BLaER1 treated with 17β-estradiol and CSF1 and Interleukin-3, amounts not matched to agents 10 nM and 100 nM (cell line): ENCODE results near the gene ZHX3.

Source experiments
- H3K27ac ChIP-seq, 11 experiments: shearing (Covaris generic); formaldehyde crosslinking; 2 replicates each; pipeline ENCODE4 v1.8.1; 2022
- H3K27me3 ChIP-seq, 11 experiments: shearing (Covaris generic); formaldehyde crosslinking; 2 replicates each; pipeline ENCODE4 v1.8.1; 2022
- H3K36me3 ChIP-seq, 11 experiments: shearing (Covaris generic); formaldehyde crosslinking; 2 replicates each; pipeline ENCODE4 v1.8.1; 2022
- H3K4me1 ChIP-seq, 10 experiments: shearing (Covaris generic); formaldehyde crosslinking; 2 replicates each; pipeline ENCODE4 v1.8.1; 2022
- H3K4me2 ChIP-seq, 11 experiments: shearing (Covaris generic); formaldehyde crosslinking; 2 replicates each; pipeline ENCODE4 v1.8.1; 2022
- H3K4me3 ChIP-seq, 10 experiments: shearing (Covaris generic); formaldehyde crosslinking; 2 replicates each; pipeline ENCODE4 v1.8.1; 2022
- H3K9ac ChIP-seq, 11 experiments: shearing (Covaris generic); formaldehyde crosslinking; 2 replicates each; pipeline ENCODE4 v1.8.1; 2022
- H3K9me3 ChIP-seq, 11 experiments: shearing (Covaris generic); formaldehyde crosslinking; replicated peaks in 1 of 11; 2 replicates each; pipeline ENCODE4 v1.8.1; 2022
- H4K20me1 ChIP-seq, 11 experiments: shearing (Covaris generic); formaldehyde crosslinking; 2 replicates each; pipeline ENCODE4 v1.8.1; 2022
- Cebpa-rat ChIP-seq, 11 experiments: shearing (Covaris generic); IDR thresholded peaks; 2 replicates each; pipeline ENCODE4 v1.8.1; 2022

ZHX3 gene

DNA sequence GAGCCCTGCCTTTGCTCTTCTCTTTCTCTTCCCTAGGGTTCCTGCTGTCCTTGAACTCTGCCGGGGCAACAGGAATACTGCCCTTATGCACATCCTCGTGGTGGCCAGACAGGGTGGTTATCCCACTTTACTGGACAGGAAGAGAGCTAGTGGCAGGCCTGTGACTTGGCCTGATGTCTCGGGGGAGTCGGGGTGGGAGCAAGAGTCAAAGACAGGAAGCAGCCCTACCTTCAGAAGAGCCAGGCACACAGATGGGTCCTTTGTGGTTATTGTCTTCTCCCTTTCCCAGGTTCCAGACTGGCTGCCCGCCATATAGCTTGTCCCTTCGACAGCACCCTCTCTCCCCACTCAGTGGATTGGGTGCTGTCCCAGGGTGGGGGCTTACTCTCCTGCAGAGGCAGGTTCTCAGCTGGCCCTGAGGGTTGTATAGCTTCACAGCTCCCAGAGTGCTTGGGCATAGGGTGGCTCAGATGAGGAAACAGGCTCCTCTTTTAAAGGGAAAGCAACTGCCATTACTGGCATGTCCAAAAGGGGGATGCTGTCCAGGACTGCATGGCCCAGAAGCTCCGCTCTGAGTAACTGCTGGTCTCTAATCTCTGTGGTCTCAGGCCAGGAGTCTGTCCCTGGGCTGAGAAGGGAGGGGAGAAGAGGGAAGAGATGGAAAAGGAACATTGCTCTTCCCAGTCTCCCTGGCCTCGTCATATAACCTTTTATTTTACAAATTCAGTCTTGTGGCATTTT lies 162.9 kb downstream of the ZHX3 start:
- Histone ChIP-seq H3K4me3 (no peak overlapping the region), H3K4me2 (peak overlapping the region in 9 of 11 experiments; percentile 32 to 80 (median 69); a peak in 18 of 22 replicates), H3K9ac (peak overlapping the region in 1 of 11 experiments; percentile 21; a peak in 1 of 22 replicates), H3K36me3 (peaks cover 2 to 44% (median 21%) of the 10 kb centered on the region in 11 experiments; a peak in 19 of 22 replicates), H3K27me3 (no peaks in the 10 kb centered on the region), H3K4me1 (peaks cover 19 to 75% (median 60%) of the 10 kb centered on the region in 10 experiments), H4K20me1 (peaks cover 19 to 100% (median 100%) of the 10 kb centered on the region in 11 experiments; a peak in 20 of 22 replicates), H3K9me3 (no peaks in the 10 kb centered on the region), H3K27ac (no peak overlapping the region; a peak in 1 of 22 replicates)
- no peak for TF ChIP-seq Cebpa-rat (IDR thresholded peaks at IDR 0.05)

DNA sequence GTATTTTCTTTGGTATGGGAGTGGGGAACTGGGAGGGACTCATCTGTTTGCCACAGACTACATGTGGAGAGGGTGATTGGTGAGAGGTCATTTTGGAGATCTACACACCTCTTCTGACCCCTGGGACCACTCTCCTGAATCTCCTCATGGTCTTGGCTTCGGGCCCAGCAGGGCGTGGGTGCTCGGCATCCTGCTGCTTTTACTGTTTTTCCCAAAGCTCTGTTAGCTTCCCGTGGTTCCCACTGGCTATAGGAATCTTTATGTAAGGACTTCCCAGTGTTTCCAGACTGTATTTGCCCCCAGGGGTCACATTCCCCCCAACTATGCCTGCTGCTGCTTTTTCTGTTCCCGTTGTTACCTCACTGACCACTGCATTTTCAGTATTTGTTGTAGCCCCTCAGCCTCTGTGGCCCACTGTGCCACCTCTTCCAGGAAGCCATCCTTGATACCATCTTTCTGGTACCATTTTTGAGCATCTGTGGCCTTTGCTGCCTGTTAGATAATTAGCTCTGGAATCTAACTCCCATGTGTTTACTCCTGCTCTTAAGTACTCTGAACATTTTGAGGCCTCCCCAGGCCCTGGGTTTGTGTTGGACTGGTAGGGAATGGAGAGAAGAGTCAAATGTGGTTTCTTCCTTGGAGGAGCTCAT lies 165.3 kb downstream of the ZHX3 start:
- Histone ChIP-seq H3K9ac (no peak overlapping the region), H3K9me3 (no peaks in the 10 kb centered on the region), H3K4me3 (no peak overlapping the region), H3K27ac (no peak overlapping the region), H3K4me2 (peak overlapping the region in 5 of 11 experiments; percentile 0 to 28 (median 3); a peak in 3 of 22 replicates), H4K20me1 (peaks cover 19 to 100% (median 100%) of the 10 kb centered on the region in 11 experiments; a peak in 20 of 22 replicates), H3K27me3 (no peaks in the 10 kb centered on the region), H3K36me3 (peaks cover 0 to 51% (median 14%) of the 10 kb centered on the region in 11 experiments; a peak in 11 of 22 replicates), H3K4me1 (peaks cover 14 to 82% (median 65%) of the 10 kb centered on the region in 10 experiments)
- no peak for TF ChIP-seq Cebpa-rat (IDR thresholded peaks at IDR 0.05)

DNA sequence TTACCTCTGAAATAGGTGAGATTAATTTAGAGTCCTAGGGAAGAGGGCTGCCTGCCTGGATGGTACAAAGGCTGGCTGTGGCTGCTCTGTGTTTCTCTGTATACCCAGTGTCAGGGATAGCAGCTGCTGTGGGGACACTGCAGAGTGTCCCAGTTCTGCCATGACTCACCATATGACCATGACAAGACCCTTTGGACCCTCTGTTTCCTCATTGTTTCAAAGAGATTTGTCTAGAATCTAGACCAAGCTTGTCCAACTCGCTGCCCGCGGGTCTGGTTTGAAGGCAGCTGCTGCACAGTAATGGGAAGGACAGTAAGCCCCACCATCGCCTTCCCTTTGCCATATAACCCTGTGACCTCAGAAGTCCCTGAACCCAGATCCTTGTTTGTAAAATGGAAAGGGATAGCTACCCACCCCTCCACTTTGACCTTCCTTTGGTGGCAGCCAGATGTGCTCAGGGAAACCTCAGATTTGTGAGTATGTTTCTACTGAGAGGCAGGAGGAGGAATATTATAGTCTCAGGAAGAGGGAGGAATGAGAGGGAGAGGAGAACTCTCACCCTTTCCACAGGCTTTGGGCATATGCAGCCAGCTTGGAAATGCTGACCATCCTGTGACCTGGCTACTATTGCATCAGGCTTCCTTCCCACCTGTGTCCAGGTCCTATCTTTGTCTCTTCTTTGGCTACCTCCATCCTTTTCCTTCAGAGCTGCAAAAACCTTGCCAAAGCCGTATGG lies 166.2 kb downstream of the ZHX3 start:
- H3K36me3 ChIP-seq = peaks cover 0 to 60% (median 21%) of the 10 kb centered on the region in 11 experiments; a peak in 11 of 22 replicates

DNA sequence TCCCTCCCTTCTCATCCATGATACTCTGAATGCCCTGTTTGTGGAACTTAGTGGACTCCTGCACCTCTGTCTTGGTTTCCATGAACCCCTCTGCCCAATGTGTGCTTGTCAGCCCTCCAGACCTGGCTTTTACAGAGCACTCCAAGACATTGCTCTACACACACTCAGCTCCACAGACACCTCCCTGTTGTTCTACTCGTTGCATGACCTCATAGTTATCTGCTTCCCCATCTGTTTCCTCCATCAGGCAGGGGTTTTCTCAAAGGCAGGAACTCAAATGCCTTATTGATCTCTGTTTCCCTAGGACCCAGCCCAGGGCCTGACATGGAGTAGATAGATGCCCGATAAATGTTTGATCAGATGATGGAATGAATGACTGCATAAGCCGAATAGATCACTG lies 166.9 kb downstream of the ZHX3 start:
- Histone ChIP-seq H4K20me1 (peaks cover 10 to 100% (median 100%) of the 10 kb centered on the region in 11 experiments; a peak in 20 of 22 replicates), H3K4me1 (peaks cover 7 to 82% (median 65%) of the 10 kb centered on the region in 10 experiments; a peak in 16 of 20 replicates), H3K4me3 (no peak overlapping the region)

More for the DNA sequence above, 166.2 kb downstream of the ZHX3 start:
- TF ChIP-seq Cebpa-rat (IDR thresholded peaks at IDR 0.05) = no peak
- peaks cover 16 to 100% (median 100%) of the 10 kb centered on the region in 11 experiments; a peak in 20 of 22 replicates for H4K20me1 ChIP-seq
- peak overlapping the region in 1 of 11 experiments; percentile 15; a peak in 1 of 22 replicates for H3K4me2 ChIP-seq
- no peak overlapping the region for H3K27ac ChIP-seq
- H3K9me3 ChIP-seq = no peaks in the 10 kb centered on the region
- H3K27me3 ChIP-seq = no peaks in the 10 kb centered on the region
- no peak overlapping the region for H3K9ac ChIP-seq
- peaks cover 7 to 82% (median 65%) of the 10 kb centered on the region in 10 experiments; a peak in 18 of 20 replicates for H3K4me1 ChIP-seq
- no peak overlapping the region for H3K4me3 ChIP-seq

DNA sequence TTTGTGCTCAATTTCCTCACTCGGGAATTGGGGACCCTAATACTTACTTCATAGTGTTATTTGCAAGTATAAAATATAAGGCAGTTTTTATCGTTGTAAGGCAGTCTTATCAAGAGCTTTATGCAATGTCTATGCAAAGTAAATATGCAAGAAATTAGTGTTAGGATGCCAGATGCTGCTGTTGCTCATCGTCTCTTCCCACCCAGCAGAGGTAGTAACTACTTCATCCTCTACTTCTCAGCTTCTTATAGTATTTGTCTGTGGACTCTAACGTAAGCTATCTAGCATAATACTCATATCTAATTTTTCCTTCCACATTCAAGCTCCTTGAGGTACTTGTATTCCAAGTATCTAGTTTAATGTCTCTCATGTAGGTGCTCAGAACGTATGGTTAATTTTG lies 168.6 kb downstream of the ZHX3 start:
- Histone ChIP-seq H4K20me1 (peaks cover 5 to 100% (median 100%) of the 10 kb centered on the region in 11 experiments; a peak in 20 of 22 replicates), H3K27ac (no peak overlapping the region), H3K9me3 (no peaks in the 10 kb centered on the region), H3K4me3 (no peak overlapping the region), H3K36me3 (peaks cover 0 to 63% (median 27%) of the 10 kb centered on the region in 11 experiments; a peak in 17 of 22 replicates), H3K9ac (no peak overlapping the region), H3K4me2 (no peak overlapping the region), H3K27me3 (no peaks in the 10 kb centered on the region), H3K4me1 (peaks cover under 1 to 75% (median 61%) of the 10 kb centered on the region in 10 experiments; a peak in 16 of 20 replicates)
- no peak for TF ChIP-seq Cebpa-rat (IDR thresholded peaks at IDR 0.05)

More for the DNA sequence above, 166.9 kb downstream of the ZHX3 start:
- Histone ChIP-seq H3K27ac (no peak overlapping the region), H3K36me3 (peaks cover 0 to 64% (median 22%) of the 10 kb centered on the region in 11 experiments; a peak in 11 of 22 replicates), H3K4me2 (peak overlapping the region in 5 of 11 experiments; percentile 6 to 15 (median 9); a peak in 5 of 22 replicates), H3K27me3 (no peaks in the 10 kb centered on the region), H3K9ac (no peak overlapping the region), H3K9me3 (no peaks in the 10 kb centered on the region)
- no peak for TF ChIP-seq Cebpa-rat (IDR thresholded peaks at IDR 0.05)

DNA sequence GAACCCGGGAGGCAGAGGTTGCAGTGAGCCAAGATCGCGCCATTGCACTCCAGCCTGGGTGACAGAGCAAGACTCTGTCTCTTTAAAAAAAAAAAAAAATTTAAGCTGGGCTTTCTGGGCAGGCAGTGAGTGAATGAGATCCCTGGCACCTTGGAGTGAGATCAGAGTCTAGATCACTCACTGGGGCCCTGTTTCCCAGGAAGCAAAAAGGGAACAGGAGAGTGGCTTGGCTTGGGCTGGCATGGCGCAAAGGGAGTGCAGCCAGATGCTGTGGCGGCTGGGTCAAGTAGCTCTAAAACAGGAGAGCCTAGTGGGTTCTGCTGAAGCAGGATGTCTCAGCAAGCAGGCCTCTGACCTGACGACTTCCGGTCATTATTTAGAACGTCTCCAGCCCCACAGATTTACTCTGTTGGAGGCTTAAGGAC lies 169.8 kb downstream of the ZHX3 start:
- peak overlapping the region in 10 of 11 experiments; percentile 4 to 66 (median 42); a peak in 16 of 22 replicates for H3K4me2 ChIP-seq
- TF ChIP-seq Cebpa-rat (IDR thresholded peaks at IDR 0.05) = no peak
- H3K27ac ChIP-seq = no peak overlapping the region
- peaks cover 7 to 76% (median 63%) of the 10 kb centered on the region in 10 experiments for H3K4me1 ChIP-seq
- H3K36me3 ChIP-seq = peaks cover 0 to 65% (median 32%) of the 10 kb centered on the region in 11 experiments; a peak in 17 of 22 replicates
- no peaks in the 10 kb centered on the region for H3K27me3 ChIP-seq
- H3K4me3 ChIP-seq = no peak overlapping the region
- no peaks in the 10 kb centered on the region for H3K9me3 ChIP-seq
- no peak overlapping the region for H3K9ac ChIP-seq
- H4K20me1 ChIP-seq = peaks cover 8 to 100% (median 100%) of the 10 kb centered on the region in 11 experiments; a peak in 20 of 22 replicates

DNA sequence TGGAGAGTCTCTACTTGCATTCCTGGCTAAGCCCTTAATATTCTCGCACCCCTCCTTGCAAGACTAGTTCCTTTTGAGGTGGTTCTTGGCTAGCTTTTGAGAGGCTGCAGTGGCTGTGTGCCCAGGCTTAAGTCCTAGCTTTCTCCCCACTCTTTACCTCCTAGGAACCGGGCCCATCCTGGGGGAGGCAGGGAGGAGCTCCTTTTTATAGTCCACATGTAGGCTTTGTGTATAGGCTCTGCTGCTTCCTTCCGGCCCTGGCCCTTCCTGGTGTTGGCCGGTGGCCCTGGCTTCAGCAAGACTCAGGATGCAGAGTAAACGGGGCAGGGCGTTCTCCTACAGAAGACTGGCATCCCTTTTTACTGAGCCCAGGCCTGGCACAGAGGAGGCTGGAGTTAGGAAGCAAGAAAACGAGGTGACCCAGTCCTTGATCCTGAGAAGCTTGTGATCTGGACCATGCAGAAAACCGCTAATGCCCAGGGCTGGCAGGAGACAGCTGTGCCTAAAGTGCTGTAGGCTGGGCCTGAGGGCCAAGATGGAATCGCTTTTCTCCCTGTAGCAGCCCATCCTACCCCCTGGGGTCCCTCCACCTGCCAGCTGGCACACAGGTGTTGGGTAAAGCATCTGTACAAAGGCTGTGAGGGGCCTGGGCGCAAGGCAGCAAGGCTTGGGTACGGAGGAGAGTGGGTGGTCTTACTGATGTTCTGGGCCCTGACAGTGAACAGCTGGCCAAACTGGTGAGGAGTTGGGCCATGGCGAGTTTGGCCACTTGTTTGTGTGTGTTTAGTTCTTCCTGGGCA lies 171.5 kb downstream of the ZHX3 start:
- Histone ChIP-seq H3K27ac (no peak overlapping the region), H3K27me3 (no peaks in the 10 kb centered on the region), H3K9ac (no peak overlapping the region), H3K4me2 (peak overlapping the region in 8 of 11 experiments; percentile 23 to 66 (median 46); a peak in 17 of 22 replicates), H3K9me3 (no peaks in the 10 kb centered on the region), H3K4me3 (no peak overlapping the region), H3K36me3 (peaks cover 0 to 59% (median 32%) of the 10 kb centered on the region in 11 experiments; a peak in 17 of 22 replicates), H3K4me1 (peaks cover 20 to 85% (median 76%) of the 10 kb centered on the region in 10 experiments), H4K20me1 (peaks cover 5 to 100% (median 100%) of the 10 kb centered on the region in 11 experiments; a peak in 20 of 22 replicates)
- no peak for TF ChIP-seq Cebpa-rat (IDR thresholded peaks at IDR 0.05)
